ENCODE measurements around the gene FOXR1. TPM values are rescaled to one million over a fixed set of nuclear protein-coding genes. Genes with fewer than 3 reads are reported as not detected.
"Not testable (repeated sequence)": the region's sequence is repeated elsewhere in the genome, so short reads cannot be mapped to it uniquely, and the experiment has no call there.

The FOXR1 gene
- polyA plus RNA-seq, 1 donor: 0.11 TPM

DNA sequence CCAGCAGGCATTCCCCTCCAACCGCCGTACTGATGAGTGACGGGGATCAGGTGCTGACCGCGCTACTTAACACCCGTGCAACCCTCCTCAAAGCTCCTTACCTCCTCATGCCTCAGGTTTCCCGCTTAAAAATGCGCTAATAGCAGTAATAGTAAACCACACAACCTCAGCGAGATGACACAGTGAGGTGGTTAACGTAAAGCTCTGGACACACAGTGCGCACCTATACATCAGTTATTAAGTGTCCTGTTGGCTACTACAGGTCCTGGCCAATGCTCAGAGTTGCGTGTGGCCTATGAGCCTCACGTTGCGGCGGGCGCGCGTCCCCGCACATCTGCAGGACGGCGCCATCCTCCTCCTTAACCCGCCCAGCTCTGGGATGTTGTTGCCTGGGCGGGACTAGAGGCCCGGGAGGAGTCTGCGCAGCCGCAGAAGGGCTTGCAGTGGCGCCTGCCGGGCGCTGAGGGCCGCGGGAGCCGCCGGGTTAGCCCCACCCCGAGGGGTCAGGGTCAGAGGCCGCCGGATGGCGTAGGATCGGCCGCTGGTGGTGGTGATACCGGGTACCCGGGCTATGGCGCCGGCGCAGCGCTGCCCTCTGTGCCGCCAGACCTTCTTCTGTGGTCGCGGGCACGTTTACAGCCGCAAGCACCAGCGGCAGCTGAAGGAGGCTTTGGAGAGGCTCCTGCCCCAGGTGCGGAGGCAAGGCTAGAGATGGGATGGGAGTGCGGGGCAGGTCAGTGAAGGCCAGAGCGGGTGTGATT, 26.2 kb downstream of the FOXR1 start, which contains the start of gene CENATAC:
CENATAC (plus strand) TSS at position 512 of the 761 bp plus-strand sequence; CDS start at position 572, 60 bp downstream.
- peak; percentile 74 for DNase-seq (ENCODE audit: low read depth)

DNA sequence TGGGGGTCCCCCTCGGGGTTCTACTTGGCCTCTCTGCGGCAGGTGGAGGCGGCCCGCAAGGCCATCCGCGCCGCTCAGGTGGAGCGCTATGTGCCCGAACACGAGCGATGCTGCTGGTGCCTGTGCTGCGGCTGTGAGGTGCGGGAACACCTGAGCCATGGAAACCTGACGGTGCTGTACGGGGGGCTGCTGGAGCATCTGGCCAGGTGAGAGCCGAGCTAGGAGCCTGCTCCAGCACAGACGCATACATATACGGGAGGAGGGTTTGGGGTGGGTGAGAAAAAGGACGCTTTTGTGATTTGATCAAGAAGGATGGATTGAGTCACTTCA, 26.8 kb downstream of the FOXR1 start:
- DNase-seq (ENCODE audit: low read depth): no peak

DNA sequence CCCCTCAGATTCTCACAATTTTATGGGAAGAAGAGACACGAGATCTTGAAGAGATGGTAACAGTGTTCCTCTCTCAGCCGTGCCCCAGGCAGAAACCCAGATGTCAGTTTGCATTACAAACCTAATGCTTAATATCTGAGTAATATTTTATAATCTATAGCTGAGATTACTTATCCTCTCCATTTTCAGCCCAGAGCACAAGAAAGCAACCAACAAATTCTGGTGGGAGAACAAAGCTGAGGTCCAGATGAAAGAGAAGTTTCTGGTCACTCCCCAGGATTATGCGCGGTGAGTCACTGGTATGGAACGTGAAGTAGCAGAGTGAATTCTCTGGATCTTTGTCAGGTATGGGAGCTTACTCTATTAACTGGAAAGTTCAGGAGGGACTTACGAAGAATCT, 27.3 kb downstream of the FOXR1 start:
- no peak for DNase-seq (ENCODE audit: low read depth)

DNA sequence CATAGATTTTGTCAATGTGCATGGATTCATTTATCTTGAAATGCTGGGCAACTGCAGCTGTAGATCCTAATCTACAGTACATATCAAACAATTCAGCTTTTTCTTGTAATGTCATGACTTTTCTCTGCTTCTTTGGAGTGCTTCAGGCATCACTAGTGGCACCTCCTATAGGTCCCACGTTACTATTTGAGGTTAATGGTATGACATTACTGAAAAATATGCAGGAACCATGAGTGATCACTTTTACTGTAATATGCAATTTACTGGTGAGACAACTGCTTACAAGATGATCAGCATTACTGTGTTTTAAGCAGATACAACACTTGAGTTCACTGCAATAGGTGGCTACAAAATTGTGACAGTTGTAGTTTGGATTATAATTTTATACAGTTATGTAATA, 29.3 kb downstream of the FOXR1 start:
- DNase-seq (ENCODE audit: low read depth): no peak

DNA sequence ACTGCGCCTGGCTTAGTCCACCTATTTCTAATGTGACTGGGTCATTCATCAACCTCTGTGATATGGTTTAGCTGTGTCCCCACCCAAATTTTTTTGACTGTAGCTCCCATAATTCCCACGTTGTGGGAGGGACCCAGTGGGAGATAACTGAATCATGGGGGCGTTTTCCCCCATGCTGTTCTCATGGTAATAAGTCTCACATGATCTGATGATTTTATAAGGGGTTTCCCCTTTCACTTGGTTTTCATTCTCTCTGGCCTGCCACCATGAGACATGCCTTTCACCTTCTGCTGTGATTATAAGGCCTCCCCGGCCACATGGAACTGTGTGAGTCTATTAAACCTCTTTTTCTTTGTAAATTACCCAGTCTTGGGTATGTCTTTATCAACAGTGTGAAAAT, 35.1 kb downstream of the FOXR1 start:
- DNase-seq (ENCODE audit: low read depth): no peak

DNA sequence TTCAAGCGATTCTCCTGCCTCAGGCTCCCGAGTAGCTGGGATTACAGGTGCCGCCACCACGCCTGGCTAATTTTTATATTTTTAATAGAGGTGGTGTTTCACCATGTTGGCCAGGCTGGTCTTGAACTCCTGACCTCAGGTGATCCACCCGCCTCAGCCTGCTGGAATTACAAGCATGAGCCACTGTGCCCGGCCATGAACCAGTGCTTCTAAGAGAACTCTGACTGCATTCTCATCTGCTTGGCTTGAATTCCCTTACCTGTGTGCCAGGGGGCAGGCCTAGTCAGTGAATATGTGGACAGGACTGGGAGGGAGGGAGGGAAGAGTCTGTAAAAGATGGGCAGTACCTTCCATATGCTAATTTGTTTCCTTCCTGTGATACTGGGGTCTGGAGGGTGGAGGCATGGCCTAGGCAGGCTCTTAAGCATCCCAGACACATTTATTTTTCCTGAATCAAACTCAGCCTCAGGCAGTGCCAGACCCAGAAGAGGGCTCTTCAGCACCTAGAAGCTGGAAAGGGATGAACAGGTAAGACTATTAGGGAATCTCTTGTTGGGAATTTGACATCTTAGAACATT, 40.0 kb downstream of the FOXR1 start:
- DNase-seq (ENCODE audit: low read depth): no peak

DNA sequence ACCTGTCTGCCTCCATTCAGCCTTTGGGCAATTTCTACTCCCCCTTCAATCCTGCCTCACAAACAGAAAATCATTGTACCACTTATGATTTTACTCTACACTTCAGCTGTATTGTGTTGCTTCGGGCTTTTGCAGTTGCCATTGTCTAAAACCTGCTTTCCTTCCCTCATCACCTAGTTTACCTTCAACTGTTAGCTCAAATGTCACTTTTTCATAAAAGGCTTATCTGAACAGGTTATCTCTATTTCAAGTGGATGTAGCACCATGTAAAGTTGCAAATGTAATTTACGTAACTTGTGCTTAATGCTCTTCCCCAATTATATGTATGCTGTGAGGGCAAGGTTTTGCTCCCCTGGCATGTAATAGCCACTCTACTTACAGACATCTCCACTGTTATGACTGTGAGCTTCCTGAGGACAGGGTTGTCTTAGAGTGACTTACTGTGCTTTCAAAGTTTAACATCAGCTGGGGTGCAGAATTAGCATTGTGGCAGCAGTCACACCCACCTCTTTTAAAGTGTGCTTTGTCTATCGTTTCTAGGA, 41.1 kb downstream of the FOXR1 start:
- DNase-seq (ENCODE audit: low read depth): no peak

DNA sequence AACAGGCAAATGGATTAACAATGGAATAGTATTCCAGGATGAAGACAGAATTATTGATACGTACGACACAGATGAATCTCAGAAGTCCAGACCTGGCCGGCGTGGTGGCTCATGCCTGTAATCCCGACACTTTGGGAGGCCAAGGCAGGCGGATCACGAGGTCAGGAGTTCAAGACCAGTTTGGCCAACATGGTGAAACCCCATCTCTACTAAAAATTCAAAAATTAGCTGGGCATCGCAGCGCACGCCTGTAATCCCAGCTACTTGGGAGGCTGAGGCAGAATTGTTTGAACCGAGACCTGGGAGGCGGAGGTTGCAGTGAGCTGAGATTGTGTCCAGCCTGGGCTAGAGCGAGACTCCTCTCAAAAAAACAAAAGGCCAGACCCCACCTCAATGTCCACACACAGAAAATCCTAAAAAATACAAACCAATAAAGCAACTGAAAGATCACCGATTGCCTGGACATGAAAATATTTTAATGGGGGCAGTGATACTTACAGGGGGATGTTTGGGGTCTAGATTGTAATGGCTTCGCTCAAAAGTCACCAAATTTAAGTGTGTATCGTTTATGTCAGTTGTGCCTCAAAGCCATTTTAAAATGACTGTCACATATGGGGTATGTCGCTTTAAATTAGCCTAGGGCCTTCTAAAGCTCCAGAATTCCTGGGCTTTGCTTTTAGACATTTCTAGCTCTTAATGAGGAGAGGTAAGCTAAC, 42.8 kb downstream of the FOXR1 start:
- DNase-seq (ENCODE audit: low read depth): no peak

DNA sequence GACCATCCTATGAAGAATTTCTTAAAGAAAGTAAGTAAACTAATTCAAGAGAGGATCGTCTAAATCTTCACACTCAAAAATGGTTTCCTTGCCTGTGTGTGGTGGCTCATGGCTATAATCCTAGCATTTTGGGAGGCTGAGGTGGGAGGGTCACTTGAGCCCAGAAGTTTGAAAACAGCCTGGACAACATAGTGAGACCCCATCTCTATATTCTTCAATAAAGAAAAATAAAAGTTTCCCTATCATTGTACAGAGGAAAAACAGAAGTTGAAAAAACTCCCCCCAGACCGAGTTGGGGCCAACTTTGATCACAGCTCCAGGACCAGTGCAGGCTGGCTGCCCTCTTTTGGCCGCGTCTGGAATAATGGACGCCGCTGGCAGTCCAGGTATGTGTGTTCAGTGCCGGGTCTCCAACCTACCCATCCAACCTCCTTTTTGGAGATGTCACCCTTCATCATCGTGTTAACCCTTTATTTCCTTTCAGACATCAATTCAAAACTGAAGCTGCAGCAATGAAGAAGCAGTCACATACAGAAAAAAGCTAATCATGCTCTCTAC, 43.6 kb downstream of the FOXR1 start:
- DNase-seq (ENCODE audit: low read depth): no peak

GRCh38 chr11:119016216-119017009, 44.9 kb downstream of the FOXR1 start:
- no peak for DNase-seq (ENCODE audit: low read depth)

DNA sequence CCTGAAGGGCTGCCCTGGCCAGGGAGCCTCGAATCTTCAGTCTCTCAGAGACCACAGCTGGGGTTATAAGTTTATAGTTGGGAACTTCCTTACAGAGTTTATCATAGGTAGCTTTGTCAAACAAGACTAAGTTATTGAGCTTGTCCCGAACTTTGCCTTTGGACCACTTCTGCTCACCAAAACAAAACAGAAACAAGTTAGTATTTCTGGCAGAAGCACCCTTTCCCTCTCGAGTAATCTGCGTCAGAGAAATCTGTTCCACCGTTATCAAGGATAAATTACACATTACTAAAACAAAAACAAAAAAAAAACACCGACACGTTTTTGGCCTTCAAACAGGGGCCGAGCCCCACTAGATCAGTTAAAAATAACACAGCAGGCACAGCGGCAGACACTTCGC, 45.8 kb downstream of the FOXR1 start:
- DNase-seq (ENCODE audit: low read depth): not testable (repeated sequence)

DNA sequence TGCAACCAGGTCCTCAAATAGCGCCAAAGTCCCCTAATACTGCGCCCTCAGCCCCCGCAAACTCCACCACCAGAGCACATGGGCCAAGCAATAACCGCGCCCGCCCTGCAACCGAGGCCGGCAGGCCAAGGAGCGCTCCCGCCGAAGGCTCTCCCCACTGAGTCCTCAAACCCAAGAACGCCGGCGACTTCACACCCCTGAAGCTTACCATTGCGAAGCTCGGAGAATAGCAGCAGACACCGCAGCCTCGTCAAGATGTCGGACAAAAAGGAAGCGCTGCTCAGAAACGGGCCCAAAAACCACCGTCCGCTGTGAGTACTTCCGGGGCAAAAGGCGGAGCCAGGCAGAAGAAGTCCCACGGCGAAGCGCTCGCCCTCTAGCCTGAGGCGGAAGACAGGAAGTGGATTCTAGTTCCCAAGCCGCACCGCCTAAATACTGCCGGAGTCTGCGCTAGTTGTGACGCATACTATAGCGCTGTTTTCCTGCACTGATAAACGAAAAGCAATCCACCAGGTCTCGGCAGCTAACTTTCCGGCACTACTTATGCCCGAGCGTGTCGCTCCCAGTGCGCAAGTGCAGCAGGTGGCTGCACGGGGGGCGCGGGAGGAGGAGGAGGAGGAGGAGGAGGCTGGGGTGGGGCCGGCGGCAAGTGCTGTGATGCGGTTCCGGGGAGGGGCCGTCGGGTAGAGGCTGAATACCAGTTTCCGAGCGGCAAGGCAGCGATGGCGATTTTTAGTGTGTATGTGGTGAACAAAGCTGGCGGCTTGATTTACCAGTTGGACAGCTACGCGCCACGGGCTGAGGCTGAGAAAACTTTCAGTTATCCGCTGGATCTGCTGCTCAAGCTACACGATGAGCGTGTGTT, 46.7 kb downstream of the FOXR1 start, which contains the start of the genes RPS25 and TRAPPC4:
RPS25 (minus strand) TSS at position 270 of the 865 bp plus-strand sequence; CDS start at position 211, 59 bp downstream.
TRAPPC4 (plus strand) TSS at position 693 of the 865 bp plus-strand sequence; CDS start at position 723, 30 bp downstream.
- DNase-seq (ENCODE audit: low read depth): peak; percentile 96

- no peak for DNase-seq (ENCODE audit: low read depth)
Observed at GRCh38 chr11:119019996-119020395, 48.4 kb downstream of the FOXR1 start.

DNA sequence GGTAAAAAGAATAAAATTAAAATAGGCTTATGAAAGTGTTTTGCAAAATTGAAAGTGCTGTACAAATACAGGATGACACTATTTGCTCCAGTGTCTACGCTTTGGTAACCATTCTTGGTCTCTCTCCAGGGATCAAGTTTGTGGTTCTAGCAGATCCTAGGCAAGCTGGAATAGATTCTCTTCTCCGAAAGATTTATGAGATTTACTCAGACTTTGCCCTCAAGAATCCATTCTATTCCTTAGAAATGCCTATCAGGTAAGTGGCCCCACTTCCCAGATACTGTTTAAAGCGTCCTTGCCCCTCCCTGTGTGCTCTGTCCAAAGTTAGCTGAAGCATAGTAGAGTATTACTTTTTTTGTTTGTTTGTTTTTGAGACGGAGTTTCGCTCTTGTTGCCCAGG, 50.1 kb downstream of the FOXR1 start:
- DNase-seq (ENCODE audit: low read depth): no peak

GRCh38 chr11:119023741-119024140, 52.2 kb downstream of the FOXR1 start:
- no peak for DNase-seq (ENCODE audit: low read depth)

GRCh38 chr11:119024430-119025098, 53.0 kb downstream of the FOXR1 start:
- DNase-seq (ENCODE audit: low read depth): no peak

DNA sequence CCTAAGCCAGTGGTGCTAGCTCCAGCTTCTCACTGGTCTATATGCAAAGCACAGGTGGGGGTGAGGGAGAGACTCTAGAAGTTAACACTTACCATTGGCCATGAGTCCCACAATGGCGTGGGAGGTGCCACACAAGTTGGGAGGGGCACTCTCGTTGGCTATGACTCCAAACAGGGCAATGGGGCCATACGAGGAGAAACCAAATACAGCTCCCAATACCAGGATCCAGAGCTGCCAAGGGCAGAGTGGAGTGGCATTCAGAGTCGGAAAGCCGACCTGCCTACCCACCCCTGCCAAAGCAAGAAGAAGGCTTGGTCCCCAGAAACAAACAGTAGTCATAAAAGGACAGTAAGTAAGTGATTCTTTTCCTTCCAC, 53.5 kb downstream of the FOXR1 start:
- DNase-seq (ENCODE audit: low read depth): no peak

- no peak for DNase-seq (ENCODE audit: low read depth)
Observed at GRCh38 chr11:119025541-119025940, 54.0 kb downstream of the FOXR1 start.

DNA sequence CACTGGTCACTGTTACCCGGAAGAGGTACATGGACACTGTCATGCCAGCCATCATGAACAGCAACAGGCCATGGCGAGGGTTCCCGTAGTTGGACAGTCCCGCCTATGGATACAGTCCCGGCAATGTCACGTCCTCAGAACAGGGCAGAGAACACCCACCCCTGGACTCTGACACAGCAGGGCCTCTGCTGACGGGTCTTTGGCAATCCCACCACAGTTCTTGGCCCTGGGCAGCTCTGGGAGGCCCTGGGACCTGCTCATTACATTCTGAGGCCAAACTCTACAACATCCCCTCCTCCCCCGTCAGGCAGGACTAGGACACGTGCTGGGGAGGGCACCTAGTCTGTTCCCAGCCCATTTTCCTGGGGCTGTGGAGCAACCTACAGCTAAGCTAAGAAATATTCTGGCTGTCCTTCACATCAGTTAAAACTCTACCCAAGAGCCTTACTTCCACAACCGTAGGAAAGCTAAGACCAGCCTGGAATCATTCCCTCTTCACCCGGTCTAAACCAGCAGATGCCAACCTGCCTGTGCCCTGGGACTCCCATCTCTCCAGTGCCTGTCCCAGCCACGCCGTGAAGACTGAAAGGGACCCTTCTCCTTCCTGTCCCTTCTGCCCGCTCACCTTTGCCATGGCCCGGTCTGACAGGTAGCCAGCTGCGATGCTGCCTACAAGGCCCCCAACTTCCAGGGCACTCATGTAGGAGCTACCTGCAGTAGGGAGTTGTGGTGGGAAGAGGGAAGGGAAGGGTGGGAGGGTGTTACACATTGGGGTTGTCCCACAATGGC, 54.6 kb downstream of the FOXR1 start:
- no peak for DNase-seq (ENCODE audit: low read depth)
